SK-N-SH (cell line): ENCODE results near the gene YTHDF1. TPM values are rescaled to one million over a fixed set of nuclear protein-coding genes. Genes with fewer than 3 reads are reported as not detected.

ENCODE experiments used
- CTCF ChIA-PET: fragments of 300-600, 350-600 bp; formaldehyde crosslinking; extraction: SDS; loops from one replicate; lab custom pipeline; 2021; lab: Yijun Ruan, JAX
- POLR2A ChIA-PET: fragments of 350-600 bp; sonication (Branson Sonifier 250); formaldehyde crosslinking; extraction: SDS; loops from one replicate; lab custom pipeline; 2020; ENCODE audit warnings: antibody characterized with exemption, inconsistent platforms; lab: Yijun Ruan, JAX
- DNase-seq: peaks from one replicate; pipeline ENCODE4 v3.0.0; 2012
- H2AFZ ChIP-seq: fragments of 200-600 bp; sonication (generic); 2 replicates; pipeline ENCODE4 v1.8.1; 2016; ENCODE audit warnings: antibody characterized with exemption, mild to moderate bottlenecking, low read depth
- H3F3A ChIP-seq: fragments of 200-600 bp; sonication (generic); replicated peaks from 2 replicates; pipeline ENCODE3; 2016; ENCODE audit warnings: antibody characterized with exemption, mild to moderate bottlenecking; ENCODE audit not compliant: insufficient read depth
- H3K27ac ChIP-seq, 2 experiments: fragments of 200-500 bp in 1 of 2; fragments of 200-600 bp in 1 of 2; sonication (Bioruptor generic) in 1 of 2; sonication (generic), shearing (Covaris generic) in 1 of 2; 2 replicates each; pipeline versions ENCODE4 v1.5.1 to v1.6.1; 2014 to 2016; ENCODE audit warnings: low read depth in 2 of 2, inconsistent platforms in 1 of 2, low read length in 1 of 2, mild to moderate bottlenecking in 1 of 2, mixed read lengths in 1 of 2
- H3K27me3 ChIP-seq: fragments of 200-600 bp; sonication (generic), shearing (Covaris generic); 2 replicates; pipeline ENCODE4 v1.6.1; 2016; ENCODE audit warnings: mixed run types; ENCODE audit not compliant: insufficient read depth
- H3K36me3 ChIP-seq, 2 experiments: fragments of 200-500 bp in 1 of 2; fragments of 200-600 bp in 1 of 2; sonication (Bioruptor generic) in 1 of 2; sonication (generic) in 1 of 2; replicated peaks in 1 of 2; 2 replicates each; pipeline versions ENCODE3 to v1.5.1; 2014 to 2016; ENCODE audit warnings: low read length in 1 of 2, mild to moderate bottlenecking in 1 of 2; ENCODE audit not compliant: insufficient read depth in 2 of 2, control insufficient read depth in 1 of 2
- H3K4me1 ChIP-seq, 2 experiments: fragments of 200-500 bp in 1 of 2; fragments of 200-600 bp in 1 of 2; sonication (Bioruptor generic) in 1 of 2; sonication (generic), shearing (Covaris generic) in 1 of 2; 2 replicates each; pipeline versions ENCODE4 v1.5.1 to v1.6.1; 2014 to 2016; ENCODE audit warnings: low read depth in 1 of 2, low read length in 1 of 2, mixed run types in 1 of 2; ENCODE audit not compliant: insufficient read depth in 2 of 2, control insufficient read depth in 1 of 2
- H3K4me2 ChIP-seq: fragments of 200-600 bp; sonication (generic), shearing (Covaris generic); 2 replicates; pipeline ENCODE4 v1.6.1; 2017; ENCODE audit warnings: mixed run types
- H3K4me3 ChIP-seq, 2 experiments: fragments of 200-500 bp in 1 of 2; fragments of 200-600 bp in 1 of 2; sonication (Bioruptor generic) in 1 of 2; sonication (generic), shearing (Covaris generic) in 1 of 2; 2 replicates each; pipeline versions ENCODE4 v1.5.1 to v1.8.1; 2014 to 2016; ENCODE audit warnings: low read depth in 2 of 2, inconsistent platforms in 1 of 2, low read length in 1 of 2, mild to moderate bottlenecking in 1 of 2, mixed read lengths in 1 of 2, moderate library complexity in 1 of 2
- H3K79me2 ChIP-seq: fragments of 200-600 bp; sonication (generic); 2 replicates; pipeline ENCODE4 v1.8.1; 2017; ENCODE audit warnings: mild to moderate bottlenecking; ENCODE audit not compliant: insufficient read depth
- H3K9ac ChIP-seq: fragments of 200-600 bp; sonication (generic); 2 replicates; pipeline ENCODE4 v1.6.1; 2017; ENCODE audit warnings: mixed run types
- H3K9me2 ChIP-seq: fragments of 200-600 bp; sonication (generic); 2 replicates; pipeline ENCODE4 v1.6.1; 2017; ENCODE audit warnings: mixed run types
- H3K9me3 ChIP-seq: fragments of 200-600 bp; sonication (generic); 2 replicates; pipeline ENCODE4 v1.6.1; 2017; ENCODE audit warnings: mixed run types, mild to moderate bottlenecking, moderate library complexity
- H4K20me1 ChIP-seq: fragments of 200-600 bp; sonication (generic); 2 replicates; pipeline ENCODE4 v1.6.1; 2017; ENCODE audit warnings: mild to moderate bottlenecking, mixed run types; ENCODE audit not compliant: insufficient read depth
- CHD2 ChIP-seq: fragments of 150-350 bp; IDR thresholded peaks from 2 replicates; pipeline ENCODE4 v1.6.1; 2018; ENCODE audit warnings: low read length; ENCODE audit not compliant: partially characterized antibody
- EZH2phosphoT487 ChIP-seq: fragments of 200-600 bp; sonication (generic); IDR thresholded peaks from 2 replicates; pipeline ENCODE4 v1.6.1; 2017; ENCODE audit warnings: low read depth, mixed run types, mild to moderate bottlenecking, antibody characterized with exemption, moderate library complexity, borderline replicate concordance
- GATA2 ChIP-seq: sonication (generic); formaldehyde crosslinking; IDR thresholded peaks from 2 replicates; pipeline ENCODE4 v1.5.0; 2020; ENCODE audit warnings: mild to moderate bottlenecking, missing genetic modification reagents
- RCOR1 ChIP-seq: fragments of 150-350 bp; IDR thresholded peaks from 2 replicates; pipeline ENCODE4 v1.6.1; 2017; ENCODE audit warnings: antibody characterized with exemption, low read length
- RFX5 ChIP-seq: IDR thresholded peaks from 2 replicates; pipeline ENCODE4 v1.6.1; 2012; ENCODE audit warnings: mild to moderate bottlenecking, improper control_type of control experiment, low read length
- RXRA ChIP-seq: IDR thresholded peaks from 2 replicates; pipeline ENCODE4 v1.4.0; 2012; ENCODE audit warnings: low read depth, mild to moderate bottlenecking, borderline replicate concordance
- SIN3A ChIP-seq: IDR thresholded peaks from 2 replicates; pipeline ENCODE4 v1.6.1; 2012; ENCODE audit warnings: low read depth, mild to moderate bottlenecking, low read length, moderate library complexity, borderline replicate concordance
- SMC3 ChIP-seq: IDR thresholded peaks from 2 replicates; pipeline ENCODE4 v1.6.1; 2012; ENCODE audit warnings: low read depth, low read length, improper control_type of control experiment
- TAF1 ChIP-seq: IDR thresholded peaks from 2 replicates; pipeline ENCODE4 v1.6.1; 2012; ENCODE audit warnings: low read depth, mild to moderate bottlenecking, low read length, moderate library complexity, borderline replicate concordance
- WGBS: methylation state at CpG from one replicate; pipeline ENCODE4 v1.1.6; 2017; ENCODE audit warnings: low lambda C conversion rate; 5-methylcytosine and 5-hydroxymethylcytosine counted together
- polyA plus RNA-seq, 3 experiments: library from polyadenylated mRNA; depleted of rRNA; stranded (reverse); fragments of >200 nt; gene quantifications; 2 replicates each; pipeline ENCODE4 v1.2.3, GENCODE V29; 2012
- TF ChIP-seq, protein P1 (sequence below): fragments of 200-600 bp; sonication (generic); IDR thresholded peaks from 2 replicates; pipeline ENCODE4 v1.6.1; 2017; ENCODE audit warnings: antibody characterized with exemption, mild to moderate bottlenecking, moderate library complexity
- TF ChIP-seq, protein P2 (sequence below): IDR thresholded peaks from 2 replicates; pipeline ENCODE4 v1.4.0; 2012; ENCODE audit warnings: low read depth, borderline replicate concordance

YTHDF1 gene
- polyA plus RNA-seq, 1 of the 3 experiments (the other 2 are of a cell fraction), result 17.0 TPM

DNA sequence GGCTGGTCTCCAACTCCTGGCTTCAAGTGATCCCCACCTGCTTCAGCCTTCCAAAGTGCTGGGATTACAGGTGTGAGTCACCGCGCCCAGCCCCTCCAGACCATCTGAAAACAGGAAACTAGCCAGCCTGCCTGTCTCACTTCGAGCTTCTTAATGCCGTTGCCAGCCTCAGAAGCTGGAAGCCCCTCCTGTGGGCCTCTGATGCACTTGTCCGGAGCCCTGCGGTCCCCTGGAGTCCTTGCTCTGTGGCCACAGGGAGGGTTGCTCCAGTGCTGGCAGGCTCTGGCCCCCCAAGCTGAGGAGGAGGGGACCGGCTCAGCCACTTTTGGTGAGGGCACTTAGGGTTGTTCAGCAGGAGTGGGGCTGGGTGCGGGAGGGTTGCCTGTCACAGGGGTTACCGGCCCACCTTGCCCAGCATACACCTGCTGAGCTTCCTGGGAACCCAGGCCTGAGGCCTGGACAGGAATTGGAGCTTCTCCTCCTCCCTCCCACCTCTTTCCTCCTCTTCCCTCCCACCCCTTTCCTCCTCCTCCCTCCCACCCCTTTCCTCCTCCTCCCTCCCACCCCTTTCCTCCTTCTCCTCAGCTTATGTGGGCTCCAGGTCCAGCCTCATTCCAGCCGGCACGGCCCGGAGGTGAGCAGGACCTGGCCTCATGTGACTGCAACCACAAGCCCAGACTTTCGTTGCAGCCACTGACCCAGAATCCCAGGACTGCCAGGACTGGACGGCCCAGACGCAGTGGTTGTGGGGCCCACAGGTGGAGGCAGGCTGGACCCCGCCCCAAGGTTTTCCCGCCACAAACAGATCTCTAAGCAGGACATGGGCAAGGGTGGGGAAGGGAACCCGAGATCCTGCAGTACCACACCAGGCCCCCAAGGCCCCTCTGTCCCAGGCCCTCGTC is 10.4 kb upstream of the YTHDF1 start:
- no peak for DNase-seq
- H3K36me3 ChIP-seq, result no peaks in the 10 kb centered on the region
- H3K9me2 ChIP-seq, result no peaks in the 10 kb centered on the region
- no peak overlapping the region for H3K9ac ChIP-seq
- H3F3A ChIP-seq, result no peaks in the 10 kb centered on the region
- no peaks in the 10 kb centered on the region for H3K79me2 ChIP-seq
- H3K27ac ChIP-seq, result no peak overlapping the region
- ChIA-PET CTCF (interaction anchor here (3.3 to 5.2 kb wide), 6 partner anchors 13 to 155 kb away, joined by 36 to 168 read pairs (median 46); partner anchors contain the start of genes ARFGAP1, BIRC7, COL20A1 and YTHDF1), POLR2A (no interaction called here)
- no peak for TF ChIP-seq EZH2phosphoT487
- TF ChIP-seq TAF1, result no peak
- no peak for TF ChIP-seq CHD2
- TF ChIP-seq, protein P1, sequence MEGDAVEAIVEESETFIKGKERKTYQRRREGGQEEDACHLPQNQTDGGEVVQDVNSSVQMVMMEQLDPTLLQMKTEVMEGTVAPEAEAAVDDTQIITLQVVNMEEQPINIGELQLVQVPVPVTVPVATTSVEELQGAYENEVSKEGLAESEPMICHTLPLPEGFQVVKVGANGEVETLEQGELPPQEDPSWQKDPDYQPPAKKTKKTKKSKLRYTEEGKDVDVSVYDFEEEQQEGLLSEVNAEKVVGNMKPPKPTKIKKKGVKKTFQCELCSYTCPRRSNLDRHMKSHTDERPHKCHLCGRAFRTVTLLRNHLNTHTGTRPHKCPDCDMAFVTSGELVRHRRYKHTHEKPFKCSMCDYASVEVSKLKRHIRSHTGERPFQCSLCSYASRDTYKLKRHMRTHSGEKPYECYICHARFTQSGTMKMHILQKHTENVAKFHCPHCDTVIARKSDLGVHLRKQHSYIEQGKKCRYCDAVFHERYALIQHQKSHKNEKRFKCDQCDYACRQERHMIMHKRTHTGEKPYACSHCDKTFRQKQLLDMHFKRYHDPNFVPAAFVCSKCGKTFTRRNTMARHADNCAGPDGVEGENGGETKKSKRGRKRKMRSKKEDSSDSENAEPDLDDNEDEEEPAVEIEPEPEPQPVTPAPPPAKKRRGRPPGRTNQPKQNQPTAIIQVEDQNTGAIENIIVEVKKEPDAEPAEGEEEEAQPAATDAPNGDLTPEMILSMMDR, result no peak
- no peak for TF ChIP-seq RFX5
- TF ChIP-seq SMC3, result no peak
- TF ChIP-seq RCOR1, result no peak
- TF ChIP-seq, protein P2, sequence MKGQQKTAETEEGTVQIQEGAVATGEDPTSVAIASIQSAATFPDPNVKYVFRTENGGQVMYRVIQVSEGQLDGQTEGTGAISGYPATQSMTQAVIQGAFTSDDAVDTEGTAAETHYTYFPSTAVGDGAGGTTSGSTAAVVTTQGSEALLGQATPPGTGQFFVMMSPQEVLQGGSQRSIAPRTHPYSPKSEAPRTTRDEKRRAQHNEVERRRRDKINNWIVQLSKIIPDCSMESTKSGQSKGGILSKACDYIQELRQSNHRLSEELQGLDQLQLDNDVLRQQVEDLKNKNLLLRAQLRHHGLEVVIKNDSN, result no peak
- no peak for TF ChIP-seq RXRA
- TF ChIP-seq GATA2 (CRISPR knock-in tag), result no peak
- H3K4me2 ChIP-seq, result no peak overlapping the region
- no peaks in the 10 kb centered on the region for H4K20me1 ChIP-seq
- H2AFZ ChIP-seq, result no peak overlapping the region
- H3K4me1 ChIP-seq, result peaks cover 0 to 17% of the 10 kb centered on the region in 2 experiments; a peak in 1 of 4 replicates
- WGBS, result 87% methylated on average over 13 of the region's 19 CpGs
- H3K27me3 ChIP-seq, result 0 out of 2 replicates have a peak, but pooled peaks cover 6% of the 10 kb centered on the region
- no peak overlapping the region for H3K4me3 ChIP-seq
- no peaks in the 10 kb centered on the region for H3K9me3 ChIP-seq

DNA sequence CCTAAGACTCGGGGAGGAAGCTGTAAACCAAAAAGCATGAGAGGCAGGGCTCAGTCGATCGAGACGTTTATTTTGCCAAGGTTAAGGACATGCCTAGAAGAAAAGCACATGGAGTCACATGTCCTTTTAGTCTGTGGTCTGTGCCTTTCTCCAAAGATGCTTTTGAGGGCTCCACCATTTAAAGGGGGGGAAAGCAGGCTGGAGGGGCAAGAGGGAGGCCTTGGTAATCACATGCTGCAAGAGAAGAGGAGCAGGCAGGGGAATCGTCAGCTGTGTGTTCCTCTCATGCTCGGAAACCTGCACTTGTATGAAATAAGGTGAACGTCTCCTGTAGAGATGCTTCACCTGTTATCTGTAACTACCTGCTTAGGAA is 9.1 kb upstream of the YTHDF1 start:
- WGBS, result 63% methylated on average over 7 of the region's 7 CpGs
- Histone ChIP-seq H3K4me1 (peaks cover 0 to 17% of the 10 kb centered on the region in 2 experiments; a peak in 1 of 4 replicates), H2AFZ (no peak overlapping the region), H3K9me2 (no peaks in the 10 kb centered on the region), H3K27me3 (0 out of 2 replicates have a peak, but pooled peaks cover 6% of the 10 kb centered on the region), H4K20me1 (no peaks in the 10 kb centered on the region), H3K79me2 (no peaks in the 10 kb centered on the region), H3K9ac (no peak overlapping the region), H3K9me3 (no peaks in the 10 kb centered on the region), H3K4me3 (no peak overlapping the region), H3K27ac (no peak overlapping the region), H3K36me3 (no peaks in the 10 kb centered on the region), H3K4me2 (no peak overlapping the region), H3F3A (no peaks in the 10 kb centered on the region)
- TF ChIP-seq RXRA, result no peak
- no peak for TF ChIP-seq EZH2phosphoT487
- TF ChIP-seq SMC3, result no peak
- TF ChIP-seq SIN3A, result no peak
- POLR2A ChIA-PET, result no interaction called here
- DNase-seq, result no peak
- CTCF ChIA-PET, result interaction anchor here (0.9 to 5.2 kb wide), 12 partner anchors 12 to 156 kb away, joined by 4 to 168 read pairs (median 37); partner anchors contain the start of genes ARFGAP1, BIRC7, COL20A1 and NKAIN4
